DOHH2 (cell line): Measurements from ENCODE around the gene SPCS2.

ENCODE experiments used
- CTCF ChIP-seq: fragments of 200-600 bp; sonication (generic); IDR thresholded peaks from one replicate; pipeline ENCODE4 v1.5.1; 2014; ENCODE audit warnings: antibody characterized with exemption, mild to moderate bottlenecking, low read depth, low read length; ENCODE audit not compliant: poor library complexity, severe bottlenecking
- EZH2phosphoT487 ChIP-seq: fragments of 200-600 bp; sonication (generic); IDR thresholded peaks from 2 replicates; pipeline ENCODE4 v1.6.1; 2017; ENCODE audit warnings: borderline replicate concordance, mild to moderate bottlenecking, antibody characterized with exemption, low read length, moderate library complexity, mixed read lengths

- no peak for TF ChIP-seq CTCF
- no peak for TF ChIP-seq EZH2phosphoT487
Measured at GRCh38 chr11:75004215-75004614, 55.1 kb downstream of the SPCS2 start.
